Transverse colon (tissue), 4 donors: Measurements from ENCODE around the gene UBE2J1. TPM values are rescaled to one million over a fixed set of nuclear protein-coding genes. Genes with fewer than 3 reads are reported as not detected.
"Not testable (repeated sequence)": the region's sequence is repeated elsewhere in the genome, so short reads cannot be mapped to it uniquely, and the experiment has no call there.

Experiments used
- DNase-seq: peaks from one replicate; pipeline ENCODE4 v3.0.0-alpha.2; 2019
- H3K27ac ChIP-seq, 4 donors: fragments of 200-600 bp; sonication (generic); 2 replicates each; pipeline ENCODE4 v1.5.1; 2016 to 2018; ENCODE audit warnings: inconsistent platforms in 4 of 4
- H3K27me3 ChIP-seq: fragments of 200-600 bp; sonication (generic); 2 replicates; pipeline ENCODE4 v1.5.1; 2017; ENCODE audit warnings: inconsistent platforms
- H3K36me3 ChIP-seq, 4 donors: fragments of 200-600 bp; sonication (generic); 2 replicates each; pipeline ENCODE4 v1.5.1; 2017 to 2019; ENCODE audit warnings: inconsistent platforms in 4 of 4
- H3K4me1 ChIP-seq, 4 donors: fragments of 200-600 bp; sonication (generic); 2 replicates each; pipeline ENCODE4 v1.5.1; 2017 to 2020; ENCODE audit warnings: inconsistent platforms in 4 of 4
- H3K4me3 ChIP-seq, 4 donors: fragments of 200-600 bp; sonication (generic); 1 replicate in 1 of 4; 2 replicates in 3 of 4; pipeline versions ENCODE4 v1.5.1 to v1.6.1; 2017 to 2019; ENCODE audit warnings: inconsistent platforms in 4 of 4
- H3K9me3 ChIP-seq, 2 donors: fragments of 200-600 bp; sonication (generic); 2 replicates each; pipeline ENCODE4 v1.5.1; 2017 to 2019; ENCODE audit warnings: inconsistent platforms in 2 of 2
- EP300 ChIP-seq: sonication (generic); formaldehyde crosslinking; IDR thresholded peaks from one replicate; pipeline ENCODE4 v1.6.1; 2017; ENCODE audit warnings: antibody characterized with exemption, low read depth
- POLR2A ChIP-seq: fragments of 450-650 bp; IDR thresholded peaks from one replicate; pipeline ENCODE4 v1.6.1; 2016; ENCODE audit warnings: antibody characterized with exemption, mild to moderate bottlenecking, moderate library complexity
- POLR2AphosphoS5 ChIP-seq, 3 donors: sonication (generic); formaldehyde crosslinking; IDR thresholded peaks; one replicate each; pipeline ENCODE4 v1.6.1; 2016; ENCODE audit warnings: antibody characterized with exemption in 3 of 3
- WGBS, 2 donors: methylation state at CpG; one replicate each; pipeline ENCODE4 v1.1.5; 2018; ENCODE audit warnings: low coverage in 1 of 2; 5-methylcytosine and 5-hydroxymethylcytosine counted together
- in situ Hi-C, 4 donors: fragments of 200-750 bp; cut with MboI; loops; one replicate each; pipeline versions ENCODE4 v1.15.0 to v1.15.1; 2017; ENCODE audit warnings: low sequenced_read_pairs in 3 of 4, low pct_ligation_motif_present in 1 of 4, low pct_unique_long_range_greater_than_20kb in 1 of 4
- intact Hi-C: fragments of 100-400 bp; cut with DNase I; formaldehyde crosslinking; loops from one replicate; pipeline ENCODE4 v1.15.1; 2023; ENCODE audit warnings: low total_unique reads
- total RNA-seq, 4 donors: library from RNA; depleted of rRNA; stranded (reverse); fragments of >200 nt; gene quantifications; one replicate each; pipeline ENCODE4 v1.1.0, GENCODE V29; 2016
- TF ChIP-seq, protein P1 (sequence below), 5 experiments: fragments of 200-600 bp in 3 of 5; fragments of 450-650 bp in 2 of 5; sonication (generic) in 3 of 5; IDR thresholded peaks; 1 replicate in 2 of 5; 2 replicates in 3 of 5; pipeline ENCODE4 v1.5.1; 2016 to 2017; ENCODE audit warnings: antibody characterized with exemption in 5 of 5, inconsistent platforms in 3 of 5, mild to moderate bottlenecking in 2 of 5, moderate library complexity in 1 of 5

Gene UBE2J1
- total RNA-seq, 4 donors from 2014 or later, result 27.3 to 52.9 (median 38.2) TPM

DNA sequence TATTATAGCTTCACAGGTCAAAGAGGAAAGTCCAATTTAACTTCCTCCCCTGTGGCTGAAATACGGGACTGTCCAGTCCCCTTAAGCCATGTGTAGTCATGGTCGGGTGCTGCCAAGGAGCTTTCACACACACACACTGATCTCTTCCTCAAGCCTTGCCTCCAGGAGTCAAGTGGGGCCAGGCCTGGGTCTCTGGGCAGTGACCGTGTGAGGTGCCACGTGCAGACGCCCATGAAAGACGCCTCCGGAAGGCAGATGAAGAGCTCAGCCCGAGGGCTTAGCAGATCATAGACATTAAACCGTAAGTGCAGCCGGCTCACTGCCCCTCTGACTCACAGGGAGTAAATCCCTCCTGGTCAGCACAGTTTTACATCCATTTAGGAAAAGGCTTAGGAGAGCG lies 41.6 kb downstream of the UBE2J1 start:
- H3K4me1 ChIP-seq, result peaks cover 13 to 30% (median 17%) of the 10 kb centered on the region in 4 donors
- H3K4me3 ChIP-seq, result no peak overlapping the region
- intact Hi-C loops, result no loop called here
- no peak for DNase-seq
- no peak overlapping the region for H3K27ac ChIP-seq
- TF ChIP-seq, protein P1, sequence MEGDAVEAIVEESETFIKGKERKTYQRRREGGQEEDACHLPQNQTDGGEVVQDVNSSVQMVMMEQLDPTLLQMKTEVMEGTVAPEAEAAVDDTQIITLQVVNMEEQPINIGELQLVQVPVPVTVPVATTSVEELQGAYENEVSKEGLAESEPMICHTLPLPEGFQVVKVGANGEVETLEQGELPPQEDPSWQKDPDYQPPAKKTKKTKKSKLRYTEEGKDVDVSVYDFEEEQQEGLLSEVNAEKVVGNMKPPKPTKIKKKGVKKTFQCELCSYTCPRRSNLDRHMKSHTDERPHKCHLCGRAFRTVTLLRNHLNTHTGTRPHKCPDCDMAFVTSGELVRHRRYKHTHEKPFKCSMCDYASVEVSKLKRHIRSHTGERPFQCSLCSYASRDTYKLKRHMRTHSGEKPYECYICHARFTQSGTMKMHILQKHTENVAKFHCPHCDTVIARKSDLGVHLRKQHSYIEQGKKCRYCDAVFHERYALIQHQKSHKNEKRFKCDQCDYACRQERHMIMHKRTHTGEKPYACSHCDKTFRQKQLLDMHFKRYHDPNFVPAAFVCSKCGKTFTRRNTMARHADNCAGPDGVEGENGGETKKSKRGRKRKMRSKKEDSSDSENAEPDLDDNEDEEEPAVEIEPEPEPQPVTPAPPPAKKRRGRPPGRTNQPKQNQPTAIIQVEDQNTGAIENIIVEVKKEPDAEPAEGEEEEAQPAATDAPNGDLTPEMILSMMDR (IDR thresholded peaks at IDR 0.05), result no peak
- TF ChIP-seq POLR2AphosphoS5 (IDR thresholded peaks at IDR 0.05) (no peak), POLR2A (no peak), EP300 (no peak)
- in situ Hi-C loops, result no loop called here
- no peaks in the 10 kb centered on the region for H3K36me3 ChIP-seq
- WGBS, 2 donors, result 65% methylated on average over 11 of the region's 11 CpGs; no CpG with 5 or more reads in 1 of the 2 donors
- H3K27me3 ChIP-seq, result no peaks in the 10 kb centered on the region
- H3K9me3 ChIP-seq, result no peaks in the 10 kb centered on the region

GRCh38 chr6:89308525-89309395 lies 43.8 kb downstream of the UBE2J1 start:
- Histone ChIP-seq H3K27me3 (no peaks in the 10 kb centered on the region), H3K9me3 (no peaks in the 10 kb centered on the region), H3K36me3 (no peaks in the 10 kb centered on the region), H3K27ac (no peak overlapping the region), H3K4me1 (peaks cover 13 to 30% (median 17%) of the 10 kb centered on the region in 4 donors), H3K4me3 (no peak overlapping the region)
- in situ Hi-C loops (no loop called here), intact Hi-C loops (no loop called here)
- TF ChIP-seq POLR2A, result no peak
- TF ChIP-seq, protein P1 (IDR thresholded peaks at IDR 0.05), result no peak
- no peak for TF ChIP-seq EP300
- TF ChIP-seq POLR2AphosphoS5 (IDR thresholded peaks at IDR 0.05), result no peak
- no peak for DNase-seq
- 88 to 90% methylated on average over 2 to 8 of the region's 9 CpGs for WGBS, 2 donors

GRCh38 chr6:89304517-89304916 lies 48.0 kb downstream of the UBE2J1 start:
- H3K27me3 ChIP-seq, in situ Hi-C loops, H3K4me1 ChIP-seq, H3K4me3 ChIP-seq, intact Hi-C loops, H3K27ac ChIP-seq, H3K9me3 ChIP-seq, DNase-seq, H3K36me3 ChIP-seq: not testable (repeated sequence)
- 69 to 83% methylated on average over 3 of the region's 3 CpGs for WGBS, 2 donors

DNA sequence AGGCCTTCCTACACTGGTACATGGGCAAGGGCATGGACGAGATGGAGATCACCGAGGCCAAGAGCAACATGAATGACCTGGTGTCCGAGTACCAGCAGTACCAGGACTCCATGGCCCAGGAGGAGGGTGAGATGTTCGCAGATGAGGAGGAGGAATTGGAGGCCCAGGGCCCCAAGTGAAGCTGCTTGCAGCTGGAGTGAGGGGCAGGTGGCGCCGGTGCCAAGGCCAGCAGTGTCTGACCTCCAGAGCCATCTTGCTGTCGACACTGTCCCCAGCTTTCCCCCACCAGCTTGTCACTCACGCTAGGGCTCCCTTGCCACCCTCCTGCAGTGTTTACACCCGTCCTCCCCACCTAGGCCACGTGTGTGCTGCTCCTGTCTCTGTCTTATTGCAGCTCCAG lies 49.6 kb downstream of the UBE2J1 start:
- 86 to 90% methylated on average over 4 to 10 of the region's 10 CpGs for WGBS, 2 donors
- in situ Hi-C loops (no loop called here), intact Hi-C loops (no loop called here)
- no peak overlapping the region for H3K4me3 ChIP-seq
- H3K4me1 ChIP-seq, result peaks cover 0 to 8% (median 2%) of the 10 kb centered on the region in 4 donors
- H3K36me3 ChIP-seq, result no peaks in the 10 kb centered on the region
- H3K27me3 ChIP-seq, result no peaks in the 10 kb centered on the region
- TF ChIP-seq POLR2AphosphoS5 (IDR thresholded peaks at IDR 0.05), result no peak
- no peak overlapping the region for H3K27ac ChIP-seq
- H3K9me3 ChIP-seq, result no peaks in the 10 kb centered on the region
- DNase-seq, result no peak

DNA sequence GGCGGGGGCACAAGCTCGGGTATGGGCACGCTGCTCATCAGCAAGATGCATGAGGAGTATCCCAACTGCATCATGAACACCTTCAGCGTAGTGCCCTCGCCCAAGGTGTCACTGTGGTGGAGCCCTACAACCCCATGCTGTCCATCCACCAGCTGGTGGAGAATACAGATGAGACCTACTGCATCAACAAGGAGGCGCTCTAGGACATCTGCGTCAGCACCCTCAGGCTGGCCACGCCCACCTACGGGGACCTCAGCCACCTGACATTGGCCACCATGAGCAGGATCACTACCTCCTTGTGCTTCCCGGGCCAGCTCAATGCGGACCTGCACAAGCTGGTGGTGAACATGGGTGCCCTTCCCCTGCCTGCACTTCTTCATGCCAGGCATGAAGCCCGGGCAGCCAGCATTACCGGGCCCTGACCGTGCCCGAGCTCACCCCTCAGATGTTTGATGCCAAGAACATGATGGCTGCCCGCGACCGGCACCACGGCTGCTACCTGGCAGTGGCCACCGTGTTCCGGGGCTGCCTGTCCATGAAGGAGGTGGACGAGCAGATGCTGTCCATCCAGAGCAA lies 50.2 kb downstream of the UBE2J1 start:
- WGBS, 2 donors, result 87% methylated on average over 20 of the region's 22 CpGs; no CpG with 5 or more reads in 1 of the 2 donors
- Histone ChIP-seq H3K4me1 (peaks cover 0 to 8% (median 4%) of the 10 kb centered on the region in 4 donors), H3K27ac (no peak overlapping the region), H3K4me3 (no peak overlapping the region), H3K27me3 (no peaks in the 10 kb centered on the region), H3K9me3 (no peaks in the 10 kb centered on the region), H3K36me3 (no peaks in the 10 kb centered on the region)
- intact Hi-C loops (no loop called here), in situ Hi-C loops (no loop called here)
- no peak for DNase-seq
- no peak for TF ChIP-seq EP300
- no peak for TF ChIP-seq POLR2A
- TF ChIP-seq, protein P1 (IDR thresholded peaks at IDR 0.05), result no peak
- TF ChIP-seq POLR2AphosphoS5 (IDR thresholded peaks at IDR 0.05), result no peak
